BE2C (cell line): Measurements from ENCODE around the gene VAV2. TPM values are rescaled to one million over a fixed set of nuclear protein-coding genes. Genes with fewer than 3 reads are reported as not detected.

Experiments
- DNase-seq: peaks from one replicate; pipeline ENCODE4 v3.0.0-alpha.2; 2020
- H3K27me3 ChIP-seq: fragments of 250-450 bp; sonication (Bioruptor Pico); 2 replicates; pipeline ENCODE4 v1.5.1; 2020; ENCODE audit warnings: mild to moderate bottlenecking
- H3K36me3 ChIP-seq: fragments of 250-450 bp; sonication (Bioruptor Pico); 2 replicates; pipeline ENCODE4 v1.5.1; 2020; ENCODE audit warnings: mild to moderate bottlenecking
- H3K4me1 ChIP-seq: fragments of 250-450 bp; sonication (Bioruptor Pico); 2 replicates; pipeline ENCODE4 v1.5.1; 2020
- H3K4me3 ChIP-seq: 2 replicates; pipeline ENCODE4 v1.5.1; 2011; ENCODE audit warnings: low read depth, low read length
- H3K9me3 ChIP-seq: fragments of 250-450 bp; sonication (Bioruptor Pico); 2 replicates; pipeline ENCODE4 v1.5.1; 2020
- CTCF ChIP-seq: IDR thresholded peaks from 2 replicates; pipeline ENCODE4 v1.5.1; 2012; ENCODE audit warnings: mild to moderate bottlenecking, low read depth, low read length
- polyA plus RNA-seq: library from polyadenylated mRNA; unstranded; fragments of >200 nt; gene quantifications from one replicate; pipeline ENCODE4 v1.2.1, GENCODE V29; 2012; ENCODE audit warnings: low read depth, missing spikeins; ENCODE audit not compliant: insufficient read length, insufficient read depth

VAV2 gene, protein sequence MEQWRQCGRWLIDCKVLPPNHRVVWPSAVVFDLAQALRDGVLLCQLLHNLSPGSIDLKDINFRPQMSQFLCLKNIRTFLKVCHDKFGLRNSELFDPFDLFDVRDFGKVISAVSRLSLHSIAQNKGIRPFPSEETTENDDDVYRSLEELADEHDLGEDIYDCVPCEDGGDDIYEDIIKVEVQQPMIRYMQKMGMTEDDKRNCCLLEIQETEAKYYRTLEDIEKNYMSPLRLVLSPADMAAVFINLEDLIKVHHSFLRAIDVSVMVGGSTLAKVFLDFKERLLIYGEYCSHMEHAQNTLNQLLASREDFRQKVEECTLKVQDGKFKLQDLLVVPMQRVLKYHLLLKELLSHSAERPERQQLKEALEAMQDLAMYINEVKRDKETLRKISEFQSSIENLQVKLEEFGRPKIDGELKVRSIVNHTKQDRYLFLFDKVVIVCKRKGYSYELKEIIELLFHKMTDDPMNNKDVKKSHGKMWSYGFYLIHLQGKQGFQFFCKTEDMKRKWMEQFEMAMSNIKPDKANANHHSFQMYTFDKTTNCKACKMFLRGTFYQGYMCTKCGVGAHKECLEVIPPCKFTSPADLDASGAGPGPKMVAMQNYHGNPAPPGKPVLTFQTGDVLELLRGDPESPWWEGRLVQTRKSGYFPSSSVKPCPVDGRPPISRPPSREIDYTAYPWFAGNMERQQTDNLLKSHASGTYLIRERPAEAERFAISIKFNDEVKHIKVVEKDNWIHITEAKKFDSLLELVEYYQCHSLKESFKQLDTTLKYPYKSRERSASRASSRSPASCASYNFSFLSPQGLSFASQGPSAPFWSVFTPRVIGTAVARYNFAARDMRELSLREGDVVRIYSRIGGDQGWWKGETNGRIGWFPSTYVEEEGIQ
- 28.4 TPM for polyA plus RNA-seq

GRCh38 chr9:133991964-133992779 is at the start of gene VAV2:
TSS of gene VAV2 (minus strand) at chr9:133992324. CDS start at chr9:133992278, 46 bp downstream.
- Histone ChIP-seq H3K9me3 (no peaks in the 10 kb centered on the region; the same call in 1 of the 2 replicates), H3K36me3 (peaks cover 7% of the 10 kb centered on the region), H3K27me3 (no peaks in the 10 kb centered on the region), H3K4me1 (peaks cover 19% of the 10 kb centered on the region), H3K4me3 (peak within 1 kb of the TSS; percentile 84)
- peak; percentile 72 for DNase-seq
- no peak for TF ChIP-seq CTCF

- no peak for DNase-seq
- peaks cover 14% of the 10 kb centered on the region for H3K4me1 ChIP-seq
- H3K9me3 ChIP-seq, result no peaks in the 10 kb centered on the region
- H3K27me3 ChIP-seq, result no peaks in the 10 kb centered on the region
- H3K36me3 ChIP-seq, result peaks cover 74% of the 10 kb centered on the region
- no peak overlapping the region for H3K4me3 ChIP-seq
- no peak for TF ChIP-seq CTCF
These were observed 49.5 kb upstream of the VAV2 start for GRCh38 chr9:134041649-134041962.

DNA sequence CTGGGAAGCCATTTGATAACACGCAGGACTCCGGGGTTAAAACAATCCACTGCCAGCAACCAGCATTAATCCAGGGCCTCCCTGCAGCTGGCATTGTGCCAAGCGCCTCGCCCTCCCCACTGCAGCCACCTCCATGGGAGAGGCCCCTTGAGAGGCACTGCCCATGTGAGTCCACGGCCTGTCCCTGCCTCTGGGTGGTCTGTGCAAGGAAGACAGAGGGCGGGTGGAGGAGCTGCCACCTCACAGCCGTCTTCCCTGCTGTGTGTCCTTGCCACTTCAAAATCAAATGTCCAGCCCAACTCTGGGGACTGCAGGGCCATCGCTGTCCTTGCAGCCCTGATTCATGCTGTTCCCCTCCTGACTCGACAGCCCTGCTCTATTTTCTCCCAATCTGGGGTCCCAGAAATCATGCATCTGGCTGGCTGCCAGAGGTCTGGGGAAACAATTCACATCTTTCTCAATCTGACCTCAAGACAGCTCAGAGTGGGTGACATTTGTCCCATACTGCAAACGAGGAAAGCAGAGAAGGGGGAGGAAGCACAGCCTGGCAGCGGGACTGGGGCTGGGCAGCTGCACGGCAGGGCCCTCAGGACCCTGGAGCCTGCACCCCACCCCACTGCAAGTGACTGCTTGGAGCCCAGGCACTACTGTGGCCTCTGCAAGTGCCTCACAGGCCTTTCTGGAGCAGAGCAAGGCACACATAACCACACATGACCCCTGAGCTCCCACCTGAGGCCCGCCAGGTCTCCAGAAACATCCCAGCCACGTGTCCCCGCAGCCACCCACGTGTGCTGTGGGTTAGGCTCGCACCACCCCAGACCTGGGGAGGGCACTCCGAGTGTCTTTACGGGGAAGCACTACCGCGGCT is 48.9 kb upstream of the VAV2 start:
- no peak for TF ChIP-seq CTCF
- peak; percentile 71 for DNase-seq
- Histone ChIP-seq H3K9me3 (no peaks in the 10 kb centered on the region), H3K27me3 (no peaks in the 10 kb centered on the region), H3K4me3 (no peak overlapping the region), H3K4me1 (peaks cover 14% of the 10 kb centered on the region), H3K36me3 (peaks cover 74% of the 10 kb centered on the region)

DNA sequence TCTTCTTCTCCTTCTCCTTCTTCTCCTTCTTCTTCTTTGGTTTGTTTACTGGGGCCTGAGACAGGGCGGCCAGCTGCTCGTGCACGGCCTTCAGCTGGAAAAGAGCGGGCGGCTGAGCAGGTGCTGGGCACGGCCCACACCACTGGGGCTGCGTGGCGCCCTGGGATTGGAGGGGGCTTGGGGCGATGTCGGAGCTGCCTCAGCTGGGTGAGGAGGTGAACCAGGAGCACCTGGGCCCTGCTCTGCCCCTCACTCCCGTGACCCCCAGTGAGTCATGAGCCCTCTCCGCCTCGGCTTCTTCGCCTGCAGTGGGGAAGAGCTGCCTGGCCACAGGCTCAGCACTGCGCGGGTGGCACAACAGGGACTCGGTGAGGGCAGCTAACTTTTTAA is 48.0 kb upstream of the VAV2 start:
- DNase-seq, result no peak
- peaks cover 14% of the 10 kb centered on the region for H3K4me1 ChIP-seq
- TF ChIP-seq CTCF, result no peak
- no peak overlapping the region for H3K4me3 ChIP-seq
- H3K27me3 ChIP-seq, result no peaks in the 10 kb centered on the region
- no peaks in the 10 kb centered on the region for H3K9me3 ChIP-seq
- H3K36me3 ChIP-seq, result peaks cover 76% of the 10 kb centered on the region

DNA sequence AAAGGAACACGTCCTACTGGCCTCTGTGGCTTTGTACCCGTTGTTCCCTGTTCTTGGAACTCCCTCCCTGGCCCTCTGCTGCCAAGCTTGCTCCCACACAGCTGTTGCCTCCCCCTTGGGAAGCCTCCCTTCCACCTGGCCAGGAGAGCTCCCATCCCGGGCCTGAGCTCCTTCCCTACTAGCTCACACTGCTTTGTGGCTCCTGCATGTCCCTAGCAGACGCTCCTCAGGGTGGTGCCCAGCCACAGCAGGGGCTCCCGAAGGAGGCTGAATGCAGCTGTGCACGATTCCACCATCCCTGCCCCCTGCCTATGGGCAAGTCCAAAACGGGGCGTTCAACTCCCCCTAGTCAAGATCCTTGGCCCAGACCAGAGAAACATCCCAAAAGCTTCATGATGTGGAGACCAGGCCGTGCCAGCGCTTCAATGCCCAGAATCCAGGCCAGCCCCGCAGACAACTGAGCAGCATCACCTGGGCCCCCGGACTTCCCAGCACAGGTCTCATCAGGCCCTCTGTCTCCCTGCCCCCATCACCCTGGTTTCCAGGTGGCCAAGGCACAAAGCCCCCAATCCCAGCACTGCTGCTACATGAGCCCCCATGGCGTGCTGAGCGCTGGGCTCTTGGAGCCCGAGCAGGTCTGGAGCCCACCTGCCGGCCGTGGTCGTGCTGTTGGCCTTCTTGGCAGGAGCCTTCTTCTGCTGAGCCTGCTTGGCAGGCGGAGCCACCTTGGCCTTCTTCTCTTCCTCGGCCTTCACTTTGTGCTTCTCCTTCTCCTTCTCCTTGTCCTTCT is 47.5 kb upstream of the VAV2 start:
- H3K27me3 ChIP-seq, result no peaks in the 10 kb centered on the region
- peaks cover 14% of the 10 kb centered on the region for H3K4me1 ChIP-seq
- peaks cover 76% of the 10 kb centered on the region for H3K36me3 ChIP-seq
- DNase-seq, result no peak
- no peak overlapping the region for H3K4me3 ChIP-seq
- no peaks in the 10 kb centered on the region for H3K9me3 ChIP-seq
- TF ChIP-seq CTCF, result no peak
